ENCODE measurements around the gene ASB6.

DNA sequence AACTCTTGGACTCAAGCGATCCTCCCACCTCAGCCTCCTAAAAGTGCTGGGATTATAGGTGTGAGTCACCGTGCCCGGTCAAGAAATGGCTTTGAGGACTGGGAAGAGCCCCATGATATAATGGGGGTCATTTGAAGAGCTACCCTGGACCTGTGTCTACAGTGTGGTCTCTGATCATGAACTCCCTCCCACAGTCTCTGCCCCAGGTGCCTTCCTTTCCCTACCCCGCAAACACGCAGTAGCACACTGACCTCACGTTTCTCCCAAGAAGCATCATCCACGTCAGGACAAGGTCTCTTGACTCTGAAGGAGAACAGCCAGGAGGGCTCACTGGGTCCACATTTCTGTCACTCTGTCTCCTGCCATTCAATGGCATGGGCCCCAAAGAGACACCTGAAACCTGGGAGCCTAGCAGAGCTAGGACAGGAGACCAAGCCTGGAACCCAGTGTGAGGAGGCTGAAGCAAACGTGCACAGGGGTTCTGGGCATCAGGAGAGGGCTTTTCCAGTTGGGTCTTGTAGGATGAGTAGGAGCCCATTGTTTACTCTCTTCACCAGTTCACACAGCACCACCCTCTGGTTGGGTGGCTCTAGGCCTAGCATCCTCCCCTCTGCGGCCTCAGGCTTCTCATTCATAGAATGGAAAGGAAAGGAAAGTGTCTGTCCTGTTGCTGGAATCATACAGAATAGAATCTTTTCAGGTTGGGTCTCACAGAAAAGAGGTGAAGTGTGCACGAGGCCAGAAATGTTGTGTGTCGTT lies 46.5 kb upstream of the ASB6 start:
- no peak for TF ChIP-seq POLR2AphosphoS5 (IDR thresholded peaks at IDR 0.05)
- TF ChIP-seq EP300 (IDR thresholded peaks at IDR 0.05): no peak
- TF ChIP-seq POLR2A (IDR thresholded peaks at IDR 0.05): no peak
- no peak for TF ChIP-seq CTCF (IDR thresholded peaks at IDR 0.05)
